HCT116 (cell line): ENCODE results near the gene UBAP2. TPM values are rescaled to one million over a fixed set of nuclear protein-coding genes. Genes with fewer than 3 reads are reported as not detected.

ENCODE experiments used
- ATAC-seq: fragments of 200-7000 bp; cut with Tn5 transposase; 2 replicates; pipeline ENCODE4 v1.9.1; 2020; ENCODE audit warnings: mild to moderate bottlenecking, moderate library complexity
- BruUV-seq: library from RNA; stranded (reverse); fragments of 400-500 nt; replicated peaks from 2 replicates; lab custom pipeline; 2021; lab: Mats Ljungman, UMichigan
- CTCF ChIA-PET: fragments of 300-600 bp; sonication (Branson Sonifier 250); formaldehyde crosslinking; loops from one replicate; lab custom pipeline; 2021; ENCODE audit warnings: antibody characterized with exemption; lab: Charles Lee
- POLR2A ChIA-PET: fragments of 300-600, 350-600 bp; sonication (Branson Sonifier 250); formaldehyde crosslinking; loops from one replicate; lab custom pipeline; 2021; ENCODE audit warnings: antibody characterized with exemption; lab: Charles Lee
- RAD21 ChIA-PET, 2 experiments: fragments of 300-600 bp; sonication (Branson Sonifier 250); formaldehyde crosslinking; loops; one replicate each; lab custom pipeline; 2023; ENCODE audit warnings: low total read pairs in 2 of 2; ENCODE audit not compliant: uncharacterized antibody in 2 of 2, unreplicated experiment in 2 of 2, low non-redundant PET in 1 of 2; lab: Charles Lee
- DNase-seq: peaks from one replicate; pipeline ENCODE4 v3.0.0-alpha.2; 2010; ENCODE audit warnings: low read depth, low spot score
- H2AFZ ChIP-seq: fragments of 200-600 bp; shearing (Covaris generic), sonication (generic); 2 replicates; pipeline ENCODE4 v1.6.1; 2017; ENCODE audit warnings: low read depth, mixed run types, mixed read lengths, antibody characterized with exemption, low read length; ENCODE audit not compliant: poor library complexity, severe bottlenecking
- H3K27ac ChIP-seq: 2 replicates; pipeline ENCODE4 v1.5.1; 2012; ENCODE audit warnings: low read depth, low read length
- H3K27me3 ChIP-seq: fragments of 200-600 bp; sonication (generic); 2 replicates; pipeline ENCODE4 v1.6.1; 2016; ENCODE audit warnings: mixed run types, low read length, mixed read lengths; ENCODE audit not compliant: insufficient read depth
- H3K36me3 ChIP-seq, 2 experiments: fragments of 200-500 bp in 1 of 2; fragments of 200-600 bp in 1 of 2; sonication (Bioruptor generic) in 1 of 2; sonication (generic) in 1 of 2; 2 replicates each; pipeline versions ENCODE4 v1.5.1 to v1.6.1; 2014 to 2016; ENCODE audit warnings: low read length in 2 of 2, inconsistent platforms in 1 of 2, mixed read lengths in 1 of 2, mixed run types in 1 of 2; ENCODE audit not compliant: insufficient read depth in 2 of 2, control insufficient read depth in 1 of 2
- H3K4me1 ChIP-seq, 2 experiments: fragments of 200-600 bp in 1 of 2; sonication (generic) in 1 of 2; 2 replicates each; pipeline versions ENCODE4 v1.5.1 to v1.6.1; 2012 to 2017; ENCODE audit warnings: low read length in 2 of 2, inconsistent platforms in 1 of 2, mild to moderate bottlenecking in 1 of 2, mixed read lengths in 1 of 2, mixed run types in 1 of 2, moderate library complexity in 1 of 2; ENCODE audit not compliant: insufficient read depth in 2 of 2, control insufficient read depth in 1 of 2
- H3K4me2 ChIP-seq: fragments of 200-600 bp; sonication (generic); 2 replicates; pipeline ENCODE4 v1.6.1; 2017; ENCODE audit warnings: mixed run types, low read length, mixed read lengths
- H3K4me3 ChIP-seq, 2 experiments: fragments of 200-600 bp in 1 of 2; sonication (generic) in 1 of 2; replicated peaks in 1 of 2; 2 replicates each; pipeline ENCODE4 v1.5.1; 2011 to 2016; ENCODE audit warnings: low read length in 2 of 2, control low read depth in 1 of 2, low read depth in 1 of 2, mild to moderate bottlenecking in 1 of 2, mixed read lengths in 1 of 2, mixed run types in 1 of 2
- H3K79me2 ChIP-seq: fragments of 200-600 bp; sonication (generic); 2 replicates; pipeline ENCODE4 v1.6.1; 2017; ENCODE audit warnings: mild to moderate bottlenecking, mixed run types, low read length, moderate library complexity, mixed read lengths; ENCODE audit not compliant: insufficient read depth
- H3K9ac ChIP-seq: fragments of 200-600 bp; sonication (generic); 2 replicates; pipeline ENCODE4 v1.6.1; 2016; ENCODE audit warnings: low read length, mixed read lengths
- H3K9me2 ChIP-seq: fragments of 200-600 bp; sonication (generic), shearing (Covaris generic); 2 replicates; pipeline ENCODE4 v1.6.1; 2017; ENCODE audit warnings: mixed run types, mild to moderate bottlenecking, moderate library complexity; ENCODE audit not compliant: insufficient read depth
- H3K9me3 ChIP-seq, 2 experiments: fragments of 200-500 bp in 1 of 2; fragments of 200-600 bp in 1 of 2; sonication (Bioruptor generic) in 1 of 2; sonication (generic) in 1 of 2; 2 replicates each; pipeline ENCODE4 v1.6.1; 2014 to 2017; ENCODE audit warnings: low read length in 2 of 2, mixed read lengths in 2 of 2, inconsistent platforms in 1 of 2, low read depth in 1 of 2, mild to moderate bottlenecking in 1 of 2, mixed run types in 1 of 2, moderate library complexity in 1 of 2; ENCODE audit not compliant: control insufficient read depth in 1 of 2, insufficient read depth in 1 of 2
- H4K20me1 ChIP-seq: fragments of 200-600 bp; sonication (generic), shearing (Covaris generic); 2 replicates; pipeline ENCODE4 v1.6.1; 2017; ENCODE audit warnings: mixed run types, mild to moderate bottlenecking, moderate library complexity; ENCODE audit not compliant: insufficient read depth
- ATF3 ChIP-seq: IDR thresholded peaks from 2 replicates; pipeline ENCODE4 v1.6.1; 2012
- CBX3 ChIP-seq: IDR thresholded peaks from 2 replicates; pipeline ENCODE4 v1.6.1; 2012; ENCODE audit warnings: low read depth
- CEBPB ChIP-seq: IDR thresholded peaks from 2 replicates; pipeline ENCODE4 v1.6.1; 2012; ENCODE audit warnings: low read depth
- EGR1 ChIP-seq: IDR thresholded peaks from 2 replicates; pipeline ENCODE4 v1.6.1; 2012; ENCODE audit warnings: low read depth
- ELF1 ChIP-seq: IDR thresholded peaks from 2 replicates; pipeline ENCODE4 v1.6.1; 2012; ENCODE audit warnings: low read depth, borderline replicate concordance
- EZH2 ChIP-seq: fragments of 200-600 bp; sonication (generic); IDR thresholded peaks from 2 replicates; pipeline ENCODE4 v1.6.1; 2017; ENCODE audit warnings: antibody characterized with exemption, mixed run types
- EZH2phosphoT487 ChIP-seq: fragments of 200-600 bp; IDR thresholded peaks from 2 replicates; pipeline ENCODE4 v1.6.1; 2018; ENCODE audit warnings: antibody characterized with exemption, borderline replicate concordance
- FOSL1 ChIP-seq: IDR thresholded peaks from 2 replicates; pipeline ENCODE4 v1.6.1; 2012; ENCODE audit warnings: low read depth
- JUND ChIP-seq: IDR thresholded peaks from 2 replicates; pipeline ENCODE4 v1.6.1; 2012
- POLR2A ChIP-seq: IDR thresholded peaks from 2 replicates; pipeline ENCODE4 v1.7.0; 2011; ENCODE audit warnings: borderline replicate concordance; ENCODE audit not compliant: insufficient read depth, insufficient read length; ENCODE audit errors: extremely low read depth
- POLR2AphosphoS5 ChIP-seq: IDR thresholded peaks from 2 replicates; pipeline ENCODE4 v1.6.1; 2011; ENCODE audit warnings: mild to moderate bottlenecking, low read depth, low read length, moderate library complexity
- SP1 ChIP-seq: IDR thresholded peaks from 2 replicates; pipeline ENCODE4 v1.6.1; 2012; ENCODE audit warnings: low read depth
- SRF ChIP-seq: IDR thresholded peaks from 2 replicates; pipeline ENCODE4 v1.6.1; 2012; ENCODE audit warnings: low read depth
- TCF7L2 ChIP-seq: IDR thresholded peaks from 2 replicates; pipeline ENCODE4 v1.7.0; 2011; ENCODE audit warnings: borderline replicate concordance, inconsistent platforms; ENCODE audit not compliant: insufficient read depth, insufficient read length; ENCODE audit errors: extremely low read depth
- YY1 ChIP-seq: IDR thresholded peaks from 2 replicates; pipeline ENCODE4 v1.6.1; 2011; ENCODE audit warnings: low read length, low read depth, moderate library complexity, mild to moderate bottlenecking; ENCODE audit not compliant: insufficient replicate concordance; ENCODE audit errors: extremely low read depth
- ZFX ChIP-seq: fragments of 450-650 bp; IDR thresholded peaks from 2 replicates; pipeline ENCODE4 v1.6.1; 2017
- ZNF274 ChIP-seq: fragments of 200-500 bp; sonication (Bioruptor generic); IDR thresholded peaks from 2 replicates; pipeline ENCODE4 v1.6.1; 2014; ENCODE audit warnings: mild to moderate bottlenecking, low read depth, low read length, inconsistent platforms
- intact Hi-C: fragments of 100-400 bp; cut with micrococcal nuclease; formaldehyde crosslinking; loops from 2 replicates; pipeline ENCODE4 v1.10.0; 2022
- total RNA-seq: library from RNA; stranded (reverse); gene quantifications from one replicate; pipeline ENCODE4 v1.2.1, GENCODE V29; 2021; ENCODE audit not compliant: unreplicated experiment
- TF ChIP-seq, protein P1 (sequence below): IDR thresholded peaks from 2 replicates; pipeline ENCODE4 v1.6.1; 2012; ENCODE audit warnings: low read depth
- TF ChIP-seq, protein P2 (sequence below): IDR thresholded peaks from 2 replicates; pipeline ENCODE4 v1.6.1; 2012

UBAP2 gene
- total RNA-seq, 1 experiment from 2014 or later: 51.3 TPM

GRCh38 chr9:33923998-33924701, 124.5 kb downstream of the UBAP2 start:
- ATAC-seq: no peak
- no peak overlapping the region for H2AFZ ChIP-seq
- no peak for DNase-seq
- H4K20me1 ChIP-seq: no peaks in the 10 kb centered on the region
- H3K27me3 ChIP-seq: no peaks in the 10 kb centered on the region
- H3K79me2 ChIP-seq: peaks cover 13% of the 10 kb centered on the region; the same call in 1 of the 2 replicates
- TF ChIP-seq ZFX: no peak
- H3K9ac ChIP-seq: no peak overlapping the region
- H3K9me3 ChIP-seq: no peaks in the 10 kb centered on the region
- POLR2A ChIA-PET: no interaction called here
- no TSS peak for BruUV-seq
- no peaks in the 10 kb centered on the region for H3K4me1 ChIP-seq
- intact Hi-C loops: no loop called here
- peaks cover 42 to 67% of the 10 kb centered on the region in 2 experiments for H3K36me3 ChIP-seq
- H3K9me2 ChIP-seq: no peaks in the 10 kb centered on the region
- RAD21 ChIA-PET: interaction anchor here in 1 of 2 experiments (1.0 to 1.8 kb wide), 2 partner anchors 150 to 453 kb away, joined by 3 to 9 read pairs; partner anchors contain the start of gene MYORG
- no peak overlapping the region for H3K4me2 ChIP-seq
- no peak overlapping the region for H3K4me3 ChIP-seq
- CTCF ChIA-PET: interaction anchor here (0.9 to 2.1 kb wide), 9 partner anchors 11 to 455 kb away, joined by 3 to 14 read pairs (median 4); no protein-coding TSS in a partner anchor
- H3K27ac ChIP-seq: no peak overlapping the region

- Histone ChIP-seq H3K9ac (no peak overlapping the region), H3K4me3 (no peak overlapping the region), H3K27ac (no peak overlapping the region), H3K9me2 (no peaks in the 10 kb centered on the region), H3K27me3 (no peaks in the 10 kb centered on the region), H4K20me1 (no peaks in the 10 kb centered on the region), H3K4me1 (no peaks in the 10 kb centered on the region), H3K36me3 (peaks cover 37 to 71% of the 10 kb centered on the region in 2 experiments), H2AFZ (no peak overlapping the region), H3K4me2 (no peak overlapping the region), H3K9me3 (no peaks in the 10 kb centered on the region), H3K79me2 (peaks cover 8% of the 10 kb centered on the region; the same call in 1 of the 2 replicates)
- RAD21 ChIA-PET: no interaction called here
- POLR2A ChIA-PET: no interaction called here
- no TSS peak for BruUV-seq
- CTCF ChIA-PET: no interaction called here
- DNase-seq (no peak), ATAC-seq (no peak)
- intact Hi-C loops: no loop called here
- TF ChIP-seq EZH2phosphoT487: no peak
- TF ChIP-seq EZH2: no peak
- no peak for TF ChIP-seq SRF
- no peak for TF ChIP-seq EGR1
- TF ChIP-seq TCF7L2: no peak
- no peak for TF ChIP-seq CBX3
- no peak for TF ChIP-seq ZFX
- no peak for TF ChIP-seq POLR2AphosphoS5
- no peak for TF ChIP-seq ELF1
- no peak for TF ChIP-seq ZNF274
- no peak for TF ChIP-seq SP1
- no peak for TF ChIP-seq YY1
- TF ChIP-seq POLR2A: no peak
- TF ChIP-seq ATF3: no peak
- TF ChIP-seq FOSL1: no peak
- TF ChIP-seq CEBPB: no peak
- TF ChIP-seq, protein P1, sequence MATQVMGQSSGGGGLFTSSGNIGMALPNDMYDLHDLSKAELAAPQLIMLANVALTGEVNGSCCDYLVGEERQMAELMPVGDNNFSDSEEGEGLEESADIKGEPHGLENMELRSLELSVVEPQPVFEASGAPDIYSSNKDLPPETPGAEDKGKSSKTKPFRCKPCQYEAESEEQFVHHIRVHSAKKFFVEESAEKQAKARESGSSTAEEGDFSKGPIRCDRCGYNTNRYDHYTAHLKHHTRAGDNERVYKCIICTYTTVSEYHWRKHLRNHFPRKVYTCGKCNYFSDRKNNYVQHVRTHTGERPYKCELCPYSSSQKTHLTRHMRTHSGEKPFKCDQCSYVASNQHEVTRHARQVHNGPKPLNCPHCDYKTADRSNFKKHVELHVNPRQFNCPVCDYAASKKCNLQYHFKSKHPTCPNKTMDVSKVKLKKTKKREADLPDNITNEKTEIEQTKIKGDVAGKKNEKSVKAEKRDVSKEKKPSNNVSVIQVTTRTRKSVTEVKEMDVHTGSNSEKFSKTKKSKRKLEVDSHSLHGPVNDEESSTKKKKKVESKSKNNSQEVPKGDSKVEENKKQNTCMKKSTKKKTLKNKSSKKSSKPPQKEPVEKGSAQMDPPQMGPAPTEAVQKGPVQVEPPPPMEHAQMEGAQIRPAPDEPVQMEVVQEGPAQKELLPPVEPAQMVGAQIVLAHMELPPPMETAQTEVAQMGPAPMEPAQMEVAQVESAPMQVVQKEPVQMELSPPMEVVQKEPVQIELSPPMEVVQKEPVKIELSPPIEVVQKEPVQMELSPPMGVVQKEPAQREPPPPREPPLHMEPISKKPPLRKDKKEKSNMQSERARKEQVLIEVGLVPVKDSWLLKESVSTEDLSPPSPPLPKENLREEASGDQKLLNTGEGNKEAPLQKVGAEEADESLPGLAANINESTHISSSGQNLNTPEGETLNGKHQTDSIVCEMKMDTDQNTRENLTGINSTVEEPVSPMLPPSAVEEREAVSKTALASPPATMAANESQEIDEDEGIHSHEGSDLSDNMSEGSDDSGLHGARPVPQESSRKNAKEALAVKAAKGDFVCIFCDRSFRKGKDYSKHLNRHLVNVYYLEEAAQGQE: no peak
- no peak for TF ChIP-seq JUND
- TF ChIP-seq, protein P2, sequence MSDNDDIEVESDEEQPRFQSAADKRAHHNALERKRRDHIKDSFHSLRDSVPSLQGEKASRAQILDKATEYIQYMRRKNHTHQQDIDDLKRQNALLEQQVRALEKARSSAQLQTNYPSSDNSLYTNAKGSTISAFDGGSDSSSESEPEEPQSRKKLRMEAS: no peak
Measured at GRCh38 chr9:33923079-33923478, 125.6 kb downstream of the UBAP2 start.
